Measurements from ENCODE around the gene PRADC1.
"Not testable (repeated sequence)": the region's sequence is repeated elsewhere in the genome, so short reads cannot be mapped to it uniquely, and the experiment has no call there.

PRADC1 gene

GRCh38 chr2:73205611-73206010 lies 27.4 kb downstream of the PRADC1 start:
- in situ Hi-C loops (cut with MboI; ENCODE audit: low sequenced_read_pairs), result no loop called here

GRCh38 chr2:73203055-73203681 lies 29.9 kb downstream of the PRADC1 start:
- in situ Hi-C loops (cut with MboI; ENCODE audit: low sequenced_read_pairs), result no loop called here

GRCh38 chr2:73202156-73203054 lies 30.6 kb downstream of the PRADC1 start, which contains the start of gene NOTO:
NOTO (plus strand) TSS chr2:73202574; CDS start chr2:73202667, 93 bp downstream.
- in situ Hi-C loops (cut with MboI; ENCODE audit: low sequenced_read_pairs), result no loop called here

- in situ Hi-C loops (cut with MboI; ENCODE audit: low sequenced_read_pairs), result not testable (repeated sequence)
Measured at GRCh38 chr2:73200281-73200680, 32.8 kb downstream of the PRADC1 start.

GRCh38 chr2:73197579-73197978 lies 35.5 kb downstream of the PRADC1 start:
- in situ Hi-C loops (cut with MboI; ENCODE audit: low sequenced_read_pairs), result no loop called here

- in situ Hi-C loops (cut with MboI; ENCODE audit: low sequenced_read_pairs), result no loop called here
Measured at GRCh38 chr2:73187549-73187948, 45.5 kb downstream of the PRADC1 start.

- in situ Hi-C loops (cut with MboI; ENCODE audit: low sequenced_read_pairs), result no loop called here
Measured at GRCh38 chr2:73185965-73186364, 47.1 kb downstream of the PRADC1 start.
